Measurements from ENCODE around the gene PAPPA2.

Gene PAPPA2

GRCh38 chr1:176877557-176877956 lies 414.6 kb downstream of the PAPPA2 start:
- DNase-seq: no peak

DNA sequence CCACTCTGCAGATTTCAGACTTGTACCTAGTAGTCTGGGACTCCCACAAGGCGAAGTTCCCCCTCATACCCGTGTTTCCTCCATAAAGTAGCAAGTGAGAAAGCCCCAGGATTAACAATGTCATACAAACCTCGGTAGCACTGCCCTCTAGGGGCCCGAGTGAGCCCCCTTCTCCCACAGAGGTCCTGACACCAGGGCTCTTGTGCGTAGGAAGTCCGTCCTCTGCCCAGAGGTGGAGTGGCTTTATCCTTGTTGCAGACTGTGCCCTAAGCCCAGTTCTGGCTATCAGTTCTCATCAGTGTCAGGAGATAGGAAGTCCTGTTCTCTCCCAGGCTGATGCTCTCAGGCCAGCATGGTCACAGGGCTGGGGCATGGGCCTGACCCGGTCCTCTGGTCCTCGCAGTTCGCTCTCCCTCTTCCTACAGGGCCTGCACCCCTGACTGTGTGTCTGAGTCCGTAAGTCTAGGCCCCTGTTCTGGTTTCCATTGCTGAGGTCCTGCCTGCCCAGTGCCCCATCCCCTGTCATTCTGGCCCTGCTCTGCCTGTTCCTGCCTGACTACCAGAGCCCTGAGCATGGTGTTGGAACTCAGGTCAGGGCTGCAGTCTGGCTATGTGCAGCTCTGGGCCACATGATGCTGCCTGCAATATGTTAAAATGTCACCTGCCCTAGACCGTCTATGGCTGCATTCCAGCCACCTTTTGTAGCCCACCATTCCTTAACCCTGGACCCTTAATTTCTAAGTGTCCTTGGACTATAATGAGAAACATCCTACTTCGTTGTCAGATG lies 416.0 kb downstream of the PAPPA2 start:
- no peak for DNase-seq

- DNase-seq: no peak
Observed at GRCh38 chr1:176879784-176880620, 417.0 kb downstream of the PAPPA2 start.

GRCh38 chr1:176880955-176881595 lies 418.1 kb downstream of the PAPPA2 start:
- peak; percentile 26 for DNase-seq

DNA sequence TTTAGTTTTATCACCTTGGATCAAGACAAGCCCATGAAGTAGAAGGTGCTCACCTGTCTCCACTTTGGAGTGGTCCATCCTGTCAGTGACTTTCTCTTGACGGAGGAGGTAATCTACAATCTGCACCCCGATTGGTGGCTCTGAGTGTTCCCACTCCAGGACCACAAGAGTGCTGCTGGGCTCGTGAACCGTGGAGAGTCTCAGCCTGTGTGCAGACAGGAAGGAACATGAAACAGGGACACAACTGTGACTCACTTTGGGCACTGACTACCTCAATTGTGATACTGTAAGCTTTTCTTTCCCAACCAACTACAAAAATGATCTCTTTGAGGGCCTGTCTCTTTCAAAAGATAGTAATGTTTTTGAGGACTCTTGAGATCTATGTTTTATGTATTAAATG lies 421.3 kb downstream of the PAPPA2 start:
- no peak for DNase-seq

- DNase-seq: no peak
Observed at GRCh38 chr1:176884911-176885310, 421.9 kb downstream of the PAPPA2 start.

DNA sequence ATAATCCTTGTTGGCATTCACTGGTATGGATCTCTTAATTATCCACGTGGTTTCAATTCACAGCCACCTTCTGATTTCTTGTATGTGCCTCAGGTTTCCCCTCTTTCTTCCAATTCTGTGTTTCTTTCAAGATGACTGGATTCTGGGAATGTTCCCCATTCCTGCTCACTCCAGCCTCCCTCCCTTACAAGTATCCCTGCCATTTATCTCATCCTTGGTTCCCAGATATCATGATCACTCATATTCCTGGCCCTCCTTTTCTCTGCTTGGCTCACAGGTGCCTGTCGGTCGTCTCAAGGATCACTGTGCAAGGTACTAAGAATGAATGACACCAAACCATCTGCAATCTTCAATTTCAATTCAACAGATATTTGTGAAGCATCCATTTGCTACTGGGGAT lies 422.4 kb downstream of the PAPPA2 start:
- no peak for DNase-seq

DNA sequence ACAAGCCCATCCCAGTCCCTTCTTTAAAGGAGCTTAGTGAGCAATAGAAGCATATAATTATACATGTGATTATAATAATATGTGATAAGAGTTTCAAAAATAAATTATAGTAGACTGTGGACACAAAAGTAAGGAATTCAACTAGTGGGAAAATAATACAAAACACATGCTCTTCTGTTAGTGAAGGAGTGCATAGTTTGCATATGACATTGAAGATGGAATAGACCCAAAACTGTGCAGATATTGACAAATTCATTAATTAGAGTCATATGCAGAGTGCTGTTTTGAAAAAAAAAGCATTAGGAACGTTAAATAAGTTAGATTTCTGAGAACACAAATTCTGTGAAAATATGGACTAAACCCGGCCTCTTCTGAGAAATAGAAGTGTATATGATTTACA lies 422.8 kb downstream of the PAPPA2 start:
- DNase-seq: no peak

DNA sequence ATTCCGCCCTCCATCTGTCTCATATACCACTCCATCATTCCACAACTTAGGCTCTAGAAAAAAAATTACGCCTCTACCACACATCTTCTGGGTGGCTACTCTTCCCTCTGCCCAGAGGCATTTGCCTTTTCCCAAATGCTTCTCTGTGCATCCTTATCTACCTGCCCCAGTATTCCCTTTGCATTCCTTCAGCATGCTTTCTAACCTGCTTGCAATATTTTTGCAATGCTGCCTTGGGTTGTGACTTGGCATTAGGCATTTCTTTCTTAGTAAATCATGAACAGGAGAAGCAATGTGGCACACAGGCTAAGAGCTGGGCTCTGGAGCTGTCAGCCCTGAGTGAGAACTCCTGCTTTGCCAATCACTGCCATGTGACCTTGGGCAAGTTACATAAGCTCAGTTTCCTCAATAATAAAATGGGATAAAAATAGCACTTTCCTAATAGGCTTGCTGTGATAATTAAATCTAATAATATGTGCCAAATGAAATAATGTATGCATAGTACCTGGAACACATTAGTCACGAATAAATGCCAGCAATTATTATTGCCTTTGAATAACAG lies 425.6 kb downstream of the PAPPA2 start:
- no peak for DNase-seq

GRCh38 chr1:176893625-176894352 lies 430.8 kb downstream of the PAPPA2 start:
- DNase-seq: no peak

DNA sequence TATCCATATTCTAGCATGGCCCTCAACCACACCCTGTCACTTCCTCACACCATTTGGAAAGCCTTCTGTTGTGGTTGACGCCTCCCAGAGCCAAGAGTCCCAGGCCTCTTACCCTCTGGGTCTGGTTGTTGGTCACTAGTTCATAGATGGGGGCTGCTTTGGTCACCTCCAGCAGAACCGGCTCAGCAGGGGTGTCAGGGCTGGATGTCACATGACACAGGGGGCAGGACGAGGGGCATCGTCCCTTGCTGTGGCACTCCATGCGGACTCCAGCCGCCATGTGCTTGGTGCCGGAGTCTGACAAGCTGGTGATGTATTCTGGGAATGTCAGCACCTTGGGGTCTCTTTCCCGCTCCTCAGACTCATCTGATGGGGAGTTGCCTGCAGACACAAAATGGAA lies 431.5 kb downstream of the PAPPA2 start:
- DNase-seq: no peak
